Immature natural killer cell (primary cell): ENCODE measurements around the gene MACROD2. TPM values are rescaled to one million over a fixed set of nuclear protein-coding genes. Genes with fewer than 3 reads are reported as not detected.

ENCODE experiments used
- DNase-seq, 3 donors: peaks; one replicate each; pipeline ENCODE4 v3.0.0; 2022; ENCODE audit warnings: mixed read lengths in 1 of 3
- H3K27ac Mint-ChIP-seq, 6 donors: one replicate each; pipeline ENCODE4 v1.8.0; 2020; ENCODE audit warnings: mixed read lengths in 6 of 6, mild to moderate bottlenecking in 5 of 6, inconsistent platforms in 4 of 6, moderate library complexity in 3 of 6
- H3K27me3 Mint-ChIP-seq, 3 donors: one replicate each; pipeline ENCODE4 v1.8.0; 2020 to 2021; ENCODE audit warnings: low read depth in 3 of 3, mild to moderate bottlenecking in 3 of 3, mixed read lengths in 3 of 3, moderate library complexity in 3 of 3, inconsistent platforms in 1 of 3
- H3K36me3 Mint-ChIP-seq, 3 donors: one replicate each; pipeline ENCODE4 v1.8.0; 2020; ENCODE audit warnings: mixed read lengths in 3 of 3, inconsistent platforms in 2 of 3, mild to moderate bottlenecking in 2 of 3
- H3K4me1 Mint-ChIP-seq, 2 donors: one replicate each; pipeline ENCODE4 v1.8.0; 2020; ENCODE audit warnings: inconsistent platforms in 2 of 2, mild to moderate bottlenecking in 2 of 2, mixed read lengths in 2 of 2, moderate library complexity in 1 of 2
- H3K4me3 Mint-ChIP-seq, 5 donors: one replicate each; pipeline ENCODE4 v1.8.0; 2020; ENCODE audit warnings: mild to moderate bottlenecking in 5 of 5, mixed read lengths in 5 of 5, inconsistent platforms in 3 of 5, moderate library complexity in 3 of 5
- H3K9me3 Mint-ChIP-seq, 6 donors: one replicate each; pipeline ENCODE4 v1.8.0; 2020; ENCODE audit warnings: mild to moderate bottlenecking in 6 of 6, mixed read lengths in 6 of 6, inconsistent platforms in 4 of 6, moderate library complexity in 3 of 6
- polyA plus RNA-seq, 3 donors: library from polyadenylated mRNA; unstranded; fragments of 300-500 nt; fragmentation: Illumina TruSeq; gene quantifications; one replicate each; pipeline ENCODE4 v1.2.3, GENCODE V29; 2021

Gene MACROD2
- polyA plus RNA-seq, 3 donors from 2014 or later = not detected

- Mint-ChIP-seq H3K4me1 (no peaks in the 10 kb centered on the region), H3K27ac (no peak overlapping the region), H3K36me3 (no peaks in the 10 kb centered on the region), H3K4me3 (no peak overlapping the region), H3K27me3 (peaks cover 0 to 4% (median 2%) of the 10 kb centered on the region in 3 donors), H3K9me3 (peaks cover 0 to 24% (median 0%) of the 10 kb centered on the region in 6 donors)
- DNase-seq = no peak
Measured at GRCh38 chr20:15682690-15683089, 1687.4 kb downstream of the MACROD2 start.

- H3K9me3 Mint-ChIP-seq = peaks cover 0 to 12% (median 0%) of the 10 kb centered on the region in 6 donors
- H3K4me1 Mint-ChIP-seq = no peaks in the 10 kb centered on the region
- H3K27ac Mint-ChIP-seq = no peak overlapping the region
- peaks cover 2 to 4% (median 2%) of the 10 kb centered on the region in 3 donors for H3K27me3 Mint-ChIP-seq
- no peaks in the 10 kb centered on the region for H3K36me3 Mint-ChIP-seq
- no peak overlapping the region for H3K4me3 Mint-ChIP-seq
- no peak for DNase-seq
Measured at GRCh38 chr20:15692570-15692969, 1697.3 kb downstream of the MACROD2 start.

GRCh38 chr20:15699431-15700146, 1704.3 kb downstream of the MACROD2 start:
- Mint-ChIP-seq H3K27me3 (peaks cover 0 to 4% (median 2%) of the 10 kb centered on the region in 3 donors), H3K4me1 (no peaks in the 10 kb centered on the region), H3K9me3 (peaks cover 0 to 5% (median 0%) of the 10 kb centered on the region in 6 donors), H3K27ac (no peak overlapping the region), H3K36me3 (no peaks in the 10 kb centered on the region), H3K4me3 (no peak overlapping the region)
- no peak for DNase-seq

- no peaks in the 10 kb centered on the region for H3K36me3 Mint-ChIP-seq
- H3K9me3 Mint-ChIP-seq = peaks cover 0 to 5% (median 0%) of the 10 kb centered on the region in 6 donors
- no peaks in the 10 kb centered on the region for H3K4me1 Mint-ChIP-seq
- no peak overlapping the region for H3K4me3 Mint-ChIP-seq
- no peak for DNase-seq
- H3K27me3 Mint-ChIP-seq = peaks cover 0 to 3% (median 2%) of the 10 kb centered on the region in 3 donors
- no peak overlapping the region for H3K27ac Mint-ChIP-seq
Measured at GRCh38 chr20:15700147-15700765, 1704.9 kb downstream of the MACROD2 start.

GRCh38 chr20:15702161-15702560, 1706.8 kb downstream of the MACROD2 start:
- no peak overlapping the region for H3K4me3 Mint-ChIP-seq
- no peak for DNase-seq
- H3K27me3 Mint-ChIP-seq = peaks cover 0 to 2% (median 0%) of the 10 kb centered on the region in 3 donors
- no peaks in the 10 kb centered on the region for H3K4me1 Mint-ChIP-seq
- no peaks in the 10 kb centered on the region for H3K36me3 Mint-ChIP-seq
- H3K27ac Mint-ChIP-seq = no peak overlapping the region
- peaks cover 0 to 3% (median 0%) of the 10 kb centered on the region in 6 donors for H3K9me3 Mint-ChIP-seq

GRCh38 chr20:15703171-15703911, 1708.0 kb downstream of the MACROD2 start:
- peaks cover 0 to 2% (median 0%) of the 10 kb centered on the region in 6 donors for H3K9me3 Mint-ChIP-seq
- no peak overlapping the region for H3K27ac Mint-ChIP-seq
- H3K4me3 Mint-ChIP-seq = no peak overlapping the region
- no peaks in the 10 kb centered on the region for H3K36me3 Mint-ChIP-seq
- H3K4me1 Mint-ChIP-seq = no peaks in the 10 kb centered on the region
- H3K27me3 Mint-ChIP-seq = peaks cover 2 to 3% (median 3%) of the 10 kb centered on the region in 3 donors
- no peak for DNase-seq

- no peak overlapping the region for H3K4me3 Mint-ChIP-seq
- DNase-seq = no peak
- no peaks in the 10 kb centered on the region for H3K36me3 Mint-ChIP-seq
- H3K9me3 Mint-ChIP-seq = no peaks in the 10 kb centered on the region
- H3K27me3 Mint-ChIP-seq = peaks cover 0 to 3% (median 3%) of the 10 kb centered on the region in 3 donors
- H3K27ac Mint-ChIP-seq = no peak overlapping the region
- no peaks in the 10 kb centered on the region for H3K4me1 Mint-ChIP-seq
Measured at GRCh38 chr20:15705975-15706374, 1710.7 kb downstream of the MACROD2 start.

- H3K27me3 Mint-ChIP-seq = peaks cover 0 to 3% (median 3%) of the 10 kb centered on the region in 3 donors
- H3K36me3 Mint-ChIP-seq = no peaks in the 10 kb centered on the region
- no peak overlapping the region for H3K27ac Mint-ChIP-seq
- no peak for DNase-seq
- no peak overlapping the region for H3K4me3 Mint-ChIP-seq
- H3K4me1 Mint-ChIP-seq = no peaks in the 10 kb centered on the region
- no peaks in the 10 kb centered on the region for H3K9me3 Mint-ChIP-seq
Measured at GRCh38 chr20:15706719-15707118, 1711.4 kb downstream of the MACROD2 start.

- H3K36me3 Mint-ChIP-seq = no peaks in the 10 kb centered on the region
- no peaks in the 10 kb centered on the region for H3K9me3 Mint-ChIP-seq
- H3K4me1 Mint-ChIP-seq = no peaks in the 10 kb centered on the region
- H3K27ac Mint-ChIP-seq = no peak overlapping the region
- no peak overlapping the region for H3K4me3 Mint-ChIP-seq
- DNase-seq = peak; percentile 8 to 32 (median 30)
- H3K27me3 Mint-ChIP-seq = peaks cover 2 to 5% (median 5%) of the 10 kb centered on the region in 3 donors
Measured at GRCh38 chr20:15708984-15709598, 1713.8 kb downstream of the MACROD2 start.

- no peaks in the 10 kb centered on the region for H3K36me3 Mint-ChIP-seq
- H3K9me3 Mint-ChIP-seq = no peaks in the 10 kb centered on the region
- H3K27me3 Mint-ChIP-seq = peaks cover 2 to 5% (median 5%) of the 10 kb centered on the region in 3 donors
- H3K27ac Mint-ChIP-seq = no peak overlapping the region
- H3K4me1 Mint-ChIP-seq = no peaks in the 10 kb centered on the region
- no peak overlapping the region for H3K4me3 Mint-ChIP-seq
- no peak for DNase-seq
Measured at GRCh38 chr20:15710636-15711035, 1715.3 kb downstream of the MACROD2 start.

GRCh38 chr20:15711177-15711576, 1715.9 kb downstream of the MACROD2 start:
- peaks cover 2 to 5% (median 5%) of the 10 kb centered on the region in 3 donors for H3K27me3 Mint-ChIP-seq
- H3K36me3 Mint-ChIP-seq = no peaks in the 10 kb centered on the region
- no peak overlapping the region for H3K4me3 Mint-ChIP-seq
- H3K27ac Mint-ChIP-seq = no peak overlapping the region
- DNase-seq = no peak
- H3K9me3 Mint-ChIP-seq = no peaks in the 10 kb centered on the region
- no peaks in the 10 kb centered on the region for H3K4me1 Mint-ChIP-seq

- Mint-ChIP-seq H3K4me3 (no peak overlapping the region), H3K9me3 (peaks cover 0 to 4% (median under 1%) of the 10 kb centered on the region in 6 donors), H3K36me3 (no peaks in the 10 kb centered on the region), H3K27ac (no peak overlapping the region), H3K4me1 (no peaks in the 10 kb centered on the region), H3K27me3 (peaks cover 2% of the 10 kb centered on the region in 3 donors)
- DNase-seq = no peak
Measured at GRCh38 chr20:15716256-15716655, 1720.9 kb downstream of the MACROD2 start.

- Mint-ChIP-seq H3K27ac (no peak overlapping the region), H3K4me1 (no peaks in the 10 kb centered on the region), H3K36me3 (no peaks in the 10 kb centered on the region), H3K27me3 (peaks cover 0 to 2% (median 0%) of the 10 kb centered on the region in 3 donors), H3K9me3 (peaks cover 0 to 27% (median 5%) of the 10 kb centered on the region in 6 donors), H3K4me3 (no peak overlapping the region)
- DNase-seq = no peak
Measured at GRCh38 chr20:15726416-15726815, 1731.1 kb downstream of the MACROD2 start.
